Panc1 (cell line): ENCODE measurements around the gene MYH16. TPM values are rescaled to one million over a fixed set of nuclear protein-coding genes. Genes with fewer than 3 reads are reported as not detected.
"Not testable (repeated sequence)": the region's sequence is repeated elsewhere in the genome, so short reads cannot be mapped to it uniquely, and the experiment has no call there.

ENCODE experiments used
- ATAC-seq: fragments of 200-7000 bp; cut with Tn5 transposase; 2 replicates; pipeline ENCODE4 v1.9.1; 2020; ENCODE audit warnings: mild to moderate bottlenecking, moderate library complexity
- BruUV-seq: library from RNA; stranded (reverse); fragments of 400-500 nt; replicated peaks from 2 replicates; lab custom pipeline; 2021; lab: Mats Ljungman, UMichigan
- CTCF ChIA-PET: fragments of 300-600 bp; sonication (Branson Sonifier 250); formaldehyde crosslinking; loops from one replicate; lab custom pipeline; 2022; ENCODE audit warnings: antibody characterized with exemption; lab: Charles Lee
- POLR2A ChIA-PET: fragments of 300-600 bp; sonication (Branson Sonifier 250); formaldehyde crosslinking; loops from one replicate; lab custom pipeline; 2022; ENCODE audit warnings: antibody characterized with exemption; lab: Charles Lee
- DNase-seq: peaks from one replicate; pipeline ENCODE4 v3.0.0-alpha.2; 2010; ENCODE audit warnings: low read depth, low spot score
- H3K27ac ChIP-seq: 2 replicates; pipeline ENCODE4 v1.5.1; 2011; ENCODE audit warnings: mild to moderate bottlenecking, low read length, inconsistent platforms
- H3K27me3 ChIP-seq: fragments of 200-500 bp; sonication (Bioruptor generic); 2 replicates; pipeline ENCODE4 v1.6.0; 2014; ENCODE audit warnings: low read length, inconsistent platforms; ENCODE audit not compliant: control insufficient read depth, insufficient read depth
- H3K36me3 ChIP-seq: fragments of 200-500 bp; sonication (Bioruptor generic); 2 replicates; pipeline ENCODE4 v1.5.1; 2014; ENCODE audit warnings: inconsistent platforms, mild to moderate bottlenecking, low read length, moderate library complexity; ENCODE audit not compliant: control insufficient read depth, insufficient read depth
- H3K4me1 ChIP-seq: 2 replicates; pipeline ENCODE4 v1.5.1; 2011; ENCODE audit warnings: inconsistent platforms, mild to moderate bottlenecking, low read length, moderate library complexity; ENCODE audit not compliant: control insufficient read depth, insufficient read depth
- H3K4me3 ChIP-seq, 2 experiments: 2 replicates each; pipeline ENCODE4 v1.5.1; 2011 to 2012; ENCODE audit warnings: low read depth in 2 of 2, low read length in 2 of 2, mild to moderate bottlenecking in 2 of 2, inconsistent platforms in 1 of 2, moderate library complexity in 1 of 2
- H3K9me3 ChIP-seq: fragments of 200-500 bp; sonication (Bioruptor generic); 2 replicates; pipeline ENCODE4 v1.5.1; 2014; ENCODE audit warnings: low read depth, mild to moderate bottlenecking, inconsistent platforms, low read length, moderate library complexity; ENCODE audit not compliant: control insufficient read depth, insufficient read depth
- POLR2AphosphoS5 ChIP-seq: IDR thresholded peaks from 2 replicates; pipeline ENCODE4 v1.6.1; 2012; ENCODE audit warnings: mild to moderate bottlenecking, low read depth, low read length, moderate library complexity
- REST ChIP-seq, 2 experiments: IDR thresholded peaks; 2 replicates each; pipeline ENCODE4 v1.6.1; 2011 to 2012; ENCODE audit warnings: low read depth in 2 of 2, control low read depth in 1 of 2, low read length in 1 of 2, mild to moderate bottlenecking in 1 of 2, moderate library complexity in 1 of 2; ENCODE audit not compliant: insufficient read depth in 1 of 2
- SIN3A ChIP-seq: IDR thresholded peaks from 2 replicates; pipeline ENCODE4 v1.6.1; 2012; ENCODE audit warnings: low read depth, mild to moderate bottlenecking, low read length, moderate library complexity, borderline replicate concordance; ENCODE audit not compliant: insufficient read depth
- TCF7L2 ChIP-seq: IDR thresholded peaks from 2 replicates; pipeline ENCODE4 v1.6.1; 2011; ENCODE audit warnings: mild to moderate bottlenecking, low read depth, low read length, inconsistent platforms
- in situ Hi-C: cut with HindIII; loops from 2 replicates; pipeline ENCODE4 v1.10.0; 2016; ENCODE audit warnings: low sequenced_read_pairs, low pct_unique_long_range_greater_than_20kb
- intact Hi-C: fragments of 100-400 bp; cut with micrococcal nuclease; formaldehyde crosslinking; loops from one replicate; pipeline ENCODE4 v1.10.0; 2022; ENCODE audit not compliant: unreplicated experiment
- total RNA-seq: library from RNA; stranded (reverse); gene quantifications from one replicate; pipeline ENCODE4 v1.2.1, GENCODE V29; 2021; ENCODE audit not compliant: unreplicated experiment
- TF ChIP-seq, protein P1 (sequence below): fragments of 450-650 bp; IDR thresholded peaks from 2 replicates; pipeline ENCODE4 v1.5.1; 2017; ENCODE audit warnings: mild to moderate bottlenecking

MYH16 gene
- total RNA-seq, 1 experiment from 2014 or later = 0.23 TPM

GRCh38 chr7:99340659-99341058 is 68.0 kb downstream of the MYH16 start:
- Histone ChIP-seq H3K4me3 (no peak overlapping the region), H3K4me1 (no peaks in the 10 kb centered on the region), H3K27me3 (no peaks in the 10 kb centered on the region), H3K27ac (no peak overlapping the region), H3K9me3 (no peaks in the 10 kb centered on the region), H3K36me3 (peaks cover 28% of the 10 kb centered on the region)
- ChIA-PET POLR2A (no interaction called here), CTCF (no interaction called here)
- no TSS peak for BruUV-seq
- in situ Hi-C loops = no loop called here
- no peak for ATAC-seq
- intact Hi-C loops = no loop called here
- TF ChIP-seq, protein P1, sequence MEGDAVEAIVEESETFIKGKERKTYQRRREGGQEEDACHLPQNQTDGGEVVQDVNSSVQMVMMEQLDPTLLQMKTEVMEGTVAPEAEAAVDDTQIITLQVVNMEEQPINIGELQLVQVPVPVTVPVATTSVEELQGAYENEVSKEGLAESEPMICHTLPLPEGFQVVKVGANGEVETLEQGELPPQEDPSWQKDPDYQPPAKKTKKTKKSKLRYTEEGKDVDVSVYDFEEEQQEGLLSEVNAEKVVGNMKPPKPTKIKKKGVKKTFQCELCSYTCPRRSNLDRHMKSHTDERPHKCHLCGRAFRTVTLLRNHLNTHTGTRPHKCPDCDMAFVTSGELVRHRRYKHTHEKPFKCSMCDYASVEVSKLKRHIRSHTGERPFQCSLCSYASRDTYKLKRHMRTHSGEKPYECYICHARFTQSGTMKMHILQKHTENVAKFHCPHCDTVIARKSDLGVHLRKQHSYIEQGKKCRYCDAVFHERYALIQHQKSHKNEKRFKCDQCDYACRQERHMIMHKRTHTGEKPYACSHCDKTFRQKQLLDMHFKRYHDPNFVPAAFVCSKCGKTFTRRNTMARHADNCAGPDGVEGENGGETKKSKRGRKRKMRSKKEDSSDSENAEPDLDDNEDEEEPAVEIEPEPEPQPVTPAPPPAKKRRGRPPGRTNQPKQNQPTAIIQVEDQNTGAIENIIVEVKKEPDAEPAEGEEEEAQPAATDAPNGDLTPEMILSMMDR = no peak
- TF ChIP-seq POLR2AphosphoS5 (no peak), SIN3A (no peak), TCF7L2 (no peak), REST (IDR thresholded peaks at IDR 0.05; ENCODE audit: insufficient read depth in 1 of 2, low read depth in 2 of 2, low read length in 1 of 2) (no peak)
- DNase-seq = no peak

DNA sequence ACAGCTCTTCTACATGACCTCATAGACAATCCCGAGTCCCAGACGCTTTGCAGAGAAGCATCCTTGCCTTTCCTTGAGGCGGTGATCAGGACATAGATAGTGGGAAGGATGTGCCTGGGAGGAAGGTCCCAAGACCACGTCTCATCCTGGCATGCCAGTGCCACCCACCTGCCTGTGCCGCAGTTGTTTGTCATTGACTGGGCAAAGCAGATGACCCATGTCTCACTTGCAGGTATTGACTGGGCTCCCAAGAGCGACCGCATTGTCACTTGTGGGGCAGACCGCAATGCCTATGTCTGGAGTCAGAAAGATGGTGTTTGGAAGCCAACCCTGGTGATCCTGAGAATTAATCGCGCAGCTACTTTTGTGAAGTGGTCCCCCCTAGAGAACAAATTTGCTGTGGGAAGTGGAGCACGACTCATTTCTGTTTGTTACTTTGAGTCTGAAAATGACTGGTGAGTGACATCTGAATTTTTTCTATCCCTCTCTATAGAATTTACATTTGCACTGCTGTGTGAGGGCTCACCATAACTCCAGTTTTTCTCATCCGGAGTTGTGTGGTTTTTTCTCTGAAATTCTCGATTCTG is 71.5 kb downstream of the MYH16 start:
- no TSS peak for BruUV-seq
- ChIA-PET CTCF (no interaction called here), POLR2A (no interaction called here)
- DNase-seq = no peak
- TF ChIP-seq, protein P1 = no peak
- TF ChIP-seq SIN3A (no peak), REST (IDR thresholded peaks at IDR 0.05; ENCODE audit: insufficient read depth in 1 of 2, low read depth in 2 of 2, low read length in 1 of 2) (no peak), TCF7L2 (no peak), POLR2AphosphoS5 (no peak)
- no peaks in the 10 kb centered on the region for H3K27me3 ChIP-seq
- ATAC-seq = peak; percentile 47; the same call in 1 of the 2 replicates
- intact Hi-C loops (no loop called here), in situ Hi-C loops (no loop called here)
- no peaks in the 10 kb centered on the region for H3K4me1 ChIP-seq
- no peak overlapping the region for H3K4me3 ChIP-seq
- no peak overlapping the region for H3K27ac ChIP-seq
- peaks cover 23% of the 10 kb centered on the region for H3K36me3 ChIP-seq
- no peaks in the 10 kb centered on the region for H3K9me3 ChIP-seq

DNA sequence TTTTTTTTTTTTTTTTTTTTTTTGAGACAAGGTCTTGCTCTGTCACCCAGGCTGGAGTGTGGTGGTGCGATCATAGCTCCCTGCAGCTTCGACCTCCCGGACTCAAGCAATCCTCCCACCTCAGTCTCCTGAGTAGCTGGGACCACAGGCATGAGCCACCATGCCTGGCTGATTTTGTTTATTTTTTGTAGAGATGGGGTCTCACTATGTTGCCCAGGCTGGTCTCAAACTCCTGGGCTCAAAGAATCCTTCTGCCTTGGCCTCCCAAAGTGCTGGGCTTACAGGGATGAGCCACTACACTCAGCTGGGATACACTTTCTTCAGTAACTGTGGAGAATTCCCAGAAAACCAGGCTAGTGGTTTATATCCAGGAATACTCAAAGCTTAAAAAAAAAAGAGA is 78.0 kb downstream of the MYH16 start:
- intact Hi-C loops, H3K27ac ChIP-seq, in situ Hi-C loops, BruUV-seq, DNase-seq, H3K4me3 ChIP-seq, H3K4me1 ChIP-seq, H3K27me3 ChIP-seq, H3K9me3 ChIP-seq, ATAC-seq: not testable (repeated sequence)
- H3K36me3 ChIP-seq = peaks cover 13% of the 10 kb centered on the region
- CTCF ChIA-PET = interaction anchor here (0.7 kb wide), 1 partner anchor 451 kb away, joined by 4 read pairs; no protein-coding TSS in a partner anchor
- POLR2A ChIA-PET = interaction anchor here (0.7 kb wide), 1 partner anchor 11 kb away, joined by 5 read pairs; no protein-coding TSS in a partner anchor
